NCI-H510A (cell line): ENCODE data around the gene ARMC7.
"Not testable (repeated sequence)": the region's sequence is repeated elsewhere in the genome, so short reads cannot be mapped to it uniquely, and the experiment has no call there.

Source experiments
- DNase-seq: peaks from one replicate; lab custom pipeline; 2025; lab: John Stamatoyannopoulos, UW

Gene ARMC7

GRCh38 chr17:75109407-75110233 lies at the start of gene ARMC7:
TSS of gene ARMC7 (plus strand) at chr17:75109969. CDS start at chr17:75110289, 320 bp downstream.
- DNase-seq, result peak; percentile 78

- DNase-seq, result no peak
Observed at GRCh38 chr17:75060434-75061054, 49.2 kb upstream of the ARMC7 start.

- no peak for DNase-seq
Observed at GRCh38 chr17:75061055-75061438, 48.7 kb upstream of the ARMC7 start.

GRCh38 chr17:75061618-75062017 lies 48.2 kb upstream of the ARMC7 start:
- DNase-seq, result no peak

GRCh38 chr17:75063201-75063600 lies 46.6 kb upstream of the ARMC7 start:
- no peak for DNase-seq

- DNase-seq, result no peak
Observed at GRCh38 chr17:75063626-75064025, 46.1 kb upstream of the ARMC7 start.

GRCh38 chr17:75064040-75064439 lies 45.7 kb upstream of the ARMC7 start:
- no peak for DNase-seq

GRCh38 chr17:75064460-75064859 lies 45.3 kb upstream of the ARMC7 start:
- no peak for DNase-seq

GRCh38 chr17:75064867-75065561 lies 44.8 kb upstream of the ARMC7 start:
- no peak for DNase-seq

GRCh38 chr17:75065562-75066151 lies 44.1 kb upstream of the ARMC7 start:
- no peak for DNase-seq

- DNase-seq, result no peak
Observed at GRCh38 chr17:75067856-75068255, 41.9 kb upstream of the ARMC7 start.

- no peak for DNase-seq
Observed at GRCh38 chr17:75068750-75069149, 41.0 kb upstream of the ARMC7 start.

GRCh38 chr17:75069783-75070182 lies 40.0 kb upstream of the ARMC7 start:
- no peak for DNase-seq

GRCh38 chr17:75071478-75072271 lies 38.1 kb upstream of the ARMC7 start:
- DNase-seq, result not testable (repeated sequence)

- DNase-seq, result not testable (repeated sequence)
Observed at GRCh38 chr17:75072909-75073308, 36.9 kb upstream of the ARMC7 start.

GRCh38 chr17:75073618-75074047 lies 36.1 kb upstream of the ARMC7 start:
- DNase-seq, result no peak

- no peak for DNase-seq
Observed at GRCh38 chr17:75074532-75074931, 35.2 kb upstream of the ARMC7 start.

- no peak for DNase-seq
Observed at GRCh38 chr17:75075597-75076336, 34.0 kb upstream of the ARMC7 start.

- DNase-seq, result no peak
Observed at GRCh38 chr17:75077072-75077495, 32.7 kb upstream of the ARMC7 start.

- no peak for DNase-seq
Observed at GRCh38 chr17:75077496-75078283, 32.1 kb upstream of the ARMC7 start.
